SK-MEL-5 (cell line): Measurements from ENCODE around the gene IQSEC3. TPM values are rescaled to one million over a fixed set of nuclear protein-coding genes. Genes with fewer than 3 reads are reported as not detected.

Experiments
- DNase-seq: peaks from one replicate; pipeline ENCODE4 v3.0.0-alpha.2; 2016; ENCODE audit warnings: low read depth, low spot score
- in situ Hi-C: cut with HindIII; loops from 2 replicates; pipeline ENCODE4 v1.10.0; 2016; ENCODE audit warnings: low sequenced_read_pairs, high pct_unique_total_duplicates, low pct_unique_long_range_greater_than_20kb
- total RNA-seq: library from RNA; depleted of rRNA; stranded (reverse); fragments of >200 nt; shearing (Covaris generic); gene quantifications from 2 replicates; pipeline ENCODE4 v1.2.3, GENCODE V29; 2014; rRNA removed

The IQSEC3 gene
- total RNA-seq, 1 experiment from 2014 or later = not detected

- no peak for DNase-seq
- in situ Hi-C loops = no loop called here
These were observed 157.3 kb downstream of the IQSEC3 start for GRCh38 chr12:223841-224240.

- in situ Hi-C loops = no loop called here
- DNase-seq = no peak
These were observed 157.8 kb downstream of the IQSEC3 start for GRCh38 chr12:224330-224729.

GRCh38 chr12:225012-225411 lies 158.4 kb downstream of the IQSEC3 start:
- in situ Hi-C loops = no loop called here
- no peak for DNase-seq

- in situ Hi-C loops = no loop called here
- no peak for DNase-seq
These were observed 159.8 kb downstream of the IQSEC3 start for GRCh38 chr12:226401-226800.

GRCh38 chr12:227286-227915 lies 160.8 kb downstream of the IQSEC3 start:
- no peak for DNase-seq
- in situ Hi-C loops = no loop called here

Other genes starting within 250 kb of the IQSEC3 start
- gene SLC6A12, start 147.4 kb downstream of the IQSEC3 start, total RNA-seq = 1.4 and 1.6 TPM in 2 replicates
- 0.08 TPM in 1 of 2 replicates, not detected in the other for gene SLC6A13, start 196.1 kb downstream of the IQSEC3 start, total RNA-seq